ENCODE data around the gene ANLN.

Gene ANLN

GRCh38 chr7:36389371-36390198 is at the start of gene ANLN (continued):
- no peak for TF ChIP-seq ZNF549 (tag by site-specific recombination; IDR thresholded peaks at IDR 0.05)
- TF ChIP-seq ZNF114 (tag by site-specific recombination; IDR thresholded peaks at IDR 0.05) = no peak
- TF ChIP-seq TRIM28 (IDR thresholded peaks at IDR 0.05; ENCODE audit: borderline replicate concordance, low read length) = no peak
- no peak for TF ChIP-seq ZNF585B (tag by site-specific recombination; IDR thresholded peaks at IDR 0.05)
- TF ChIP-seq ZNF16 (tag by site-specific recombination; IDR thresholded peaks at IDR 0.05; ENCODE audit: low read depth) = no peak; the same call in 1 of the 2 replicates
- no peak for TF ChIP-seq ZNF747 (tag by site-specific recombination; IDR thresholded peaks at IDR 0.05)
- TF ChIP-seq ZNF169 (tag by site-specific recombination; IDR thresholded peaks at IDR 0.05) = no peak
- 0 out of 2 replicates have a peak, but pooled peaks have one; percentile 24 for TF ChIP-seq ZNF391 (tag by site-specific recombination; IDR thresholded peaks at IDR 0.05; ENCODE audit: borderline replicate concordance, low read depth)
- no peak for TF ChIP-seq ZSCAN18 (tag by site-specific recombination; IDR thresholded peaks at IDR 0.05)
- peak; percentile 52 for TF ChIP-seq ZNF423 (tag by site-specific recombination; IDR thresholded peaks at IDR 0.05)
- no peak for TF ChIP-seq ZNF48 (tag by site-specific recombination; IDR thresholded peaks at IDR 0.05)
- no peak for TF ChIP-seq ZNF623 (tag by site-specific recombination; IDR thresholded peaks at IDR 0.05)
- TF ChIP-seq REST (tag by site-specific recombination; IDR thresholded peaks at IDR 0.05) = no peak
- no peak for TF ChIP-seq SETDB1 (IDR thresholded peaks at IDR 0.05; ENCODE audit: insufficient read length, low read length)
- TF ChIP-seq TSHZ1 (tag by site-specific recombination; IDR thresholded peaks at IDR 0.05; ENCODE audit: borderline replicate concordance) = no peak
- no peak for TF ChIP-seq ZNF518A (tag by site-specific recombination; conservative IDR thresholded peaks at IDR 0.05; ENCODE audit: low read depth)
- TF ChIP-seq ZNF155 (tag by site-specific recombination; IDR thresholded peaks at IDR 0.05) = no peak
- no peak for TF ChIP-seq ZNF221 (tag by site-specific recombination; IDR thresholded peaks at IDR 0.05; ENCODE audit: borderline replicate concordance)
- TF ChIP-seq ZNF510 (tag by site-specific recombination; IDR thresholded peaks at IDR 0.05; ENCODE audit: insufficient replicate concordance) = no peak
- no peak for TF ChIP-seq OSR2 (tag by site-specific recombination; IDR thresholded peaks at IDR 0.05)
- no peak for TF ChIP-seq YY2 (tag by site-specific recombination; IDR thresholded peaks at IDR 0.05)
- TF ChIP-seq SCRT2 (tag by site-specific recombination; IDR thresholded peaks at IDR 0.05) = no peak
- no peak for TF ChIP-seq SCRT1 (tag by site-specific recombination; IDR thresholded peaks at IDR 0.05; ENCODE audit: borderline replicate concordance)
- TF ChIP-seq KLF16 (tag by site-specific recombination; IDR thresholded peaks at IDR 0.05) = no peak
- TF ChIP-seq ZNF664 (tag by site-specific recombination; IDR thresholded peaks at IDR 0.05) = no peak
- TF ChIP-seq ZNF560 (tag by site-specific recombination; IDR thresholded peaks at IDR 0.05; ENCODE audit: borderline replicate concordance) = no peak

Measured in HEK293 (cell line).